ENCODE data around the gene LGALS9B. TPM values are rescaled to one million over a fixed set of nuclear protein-coding genes. Genes with fewer than 3 reads are reported as not detected.

The LGALS9B gene
- total and polyA plus RNA-seq, 2 donors (not counting 3 experiments of a cell fraction or from before 2014, with no cell fraction given), result not detected

Small RNAs within 50 kb of the gene (small RNA-seq; reads per million reads assigned to genes)
- not detected for gene YWHAEP3 (ENCODE audit: insufficient read depth, insufficient read length, low read depth, low replicate concordance)

Other genes starting within 250 kb of the LGALS9B start
- gene CDRT15L2, start 112.2 kb upstream of the LGALS9B start, total RNA-seq, result not detected in 2 replicates
- gene CDRT15L2, start 112.2 kb upstream of the LGALS9B start, polyA plus RNA-seq, result not detected in 2 replicates

Measured in endothelial cell of umbilical vein (primary cell).